ENCODE data around the gene DRD3. TPM values are rescaled to one million over a fixed set of nuclear protein-coding genes. Genes with fewer than 3 reads are reported as not detected.

The DRD3 gene
- total RNA-seq, 1 donor from 2014 or later, result not detected

DNA sequence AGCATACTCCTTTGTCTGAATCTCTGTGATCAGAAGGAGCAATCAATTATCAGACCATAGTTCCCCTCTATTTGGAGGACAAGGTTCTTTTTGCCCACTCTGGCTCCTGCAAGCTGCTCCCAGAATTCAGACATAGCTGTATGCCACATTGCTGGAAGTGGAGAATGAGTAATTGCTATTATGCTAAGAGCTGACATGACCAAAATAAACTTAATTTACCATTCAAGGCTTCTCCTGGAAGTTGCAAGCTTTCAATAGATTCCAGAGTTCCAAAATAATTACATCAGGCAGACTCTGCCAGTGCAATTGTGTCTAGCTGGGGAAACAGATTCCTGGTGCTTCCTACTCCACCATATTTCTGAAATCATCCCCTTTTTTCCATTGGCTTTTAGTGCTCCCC lies 7.6 kb upstream of the DRD3 start:
- no peak for DNase-seq (ENCODE audit: low spot score)

DNA sequence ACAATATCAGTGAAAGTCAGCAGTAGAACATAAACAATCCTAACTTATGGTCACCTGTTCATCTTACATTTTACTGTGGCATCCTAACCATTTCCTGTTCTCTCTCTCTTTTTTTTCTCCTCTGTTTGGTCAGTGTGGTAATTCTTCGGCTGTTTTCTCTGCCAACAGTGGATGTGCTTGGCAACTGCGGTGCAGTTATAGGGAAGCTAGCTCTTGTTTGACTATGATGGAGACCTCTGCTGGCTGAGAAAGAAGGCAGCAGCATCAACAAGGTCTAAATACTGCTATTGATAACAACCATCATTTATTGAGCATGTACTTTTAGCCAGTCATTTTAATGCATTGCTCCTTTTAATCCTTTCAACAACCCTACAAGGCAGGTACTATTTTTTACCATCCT lies 723 bp upstream of the DRD3 start:
- no peak for DNase-seq (ENCODE audit: low spot score)

DNA sequence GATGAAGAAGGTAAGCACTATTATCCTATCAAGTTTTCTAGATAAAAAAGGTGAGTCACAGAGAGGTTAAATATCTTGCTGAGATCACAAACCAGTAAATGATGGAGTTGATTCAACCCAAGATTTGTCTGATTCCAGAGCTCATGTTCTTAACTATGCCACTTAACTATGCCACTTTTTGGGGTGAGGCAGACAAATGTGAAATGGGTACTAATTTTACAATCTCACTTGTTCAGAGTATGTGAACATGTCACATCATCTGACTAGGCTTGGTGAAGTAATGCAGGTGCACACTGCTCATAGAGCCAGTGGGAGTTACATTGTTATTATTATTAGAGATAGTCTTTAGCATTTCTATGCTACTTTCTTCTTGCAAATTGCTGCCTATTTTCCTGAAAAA lies 2.0 kb downstream of the DRD3 start:
- DNase-seq (ENCODE audit: low spot score), result no peak

DNA sequence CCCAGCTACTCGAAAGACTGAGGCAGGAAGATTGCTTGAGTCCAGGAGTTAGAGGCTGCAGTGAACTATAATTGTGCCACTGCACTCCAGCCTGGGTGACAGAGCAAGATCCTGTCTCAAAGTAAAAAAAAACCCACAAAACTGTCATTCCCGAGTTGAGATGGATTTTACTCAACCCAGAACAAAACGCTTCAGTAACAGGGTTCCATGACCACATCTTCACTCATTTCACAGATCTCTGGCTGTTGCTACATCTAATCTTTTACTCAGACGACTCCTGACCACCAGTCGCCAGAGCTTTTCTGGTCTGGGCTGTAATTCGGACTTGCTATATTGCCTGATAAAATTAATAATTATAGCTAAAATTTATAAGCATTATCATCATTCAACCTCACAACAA lies 2.4 kb downstream of the DRD3 start:
- DNase-seq (ENCODE audit: low spot score), result no peak

DNA sequence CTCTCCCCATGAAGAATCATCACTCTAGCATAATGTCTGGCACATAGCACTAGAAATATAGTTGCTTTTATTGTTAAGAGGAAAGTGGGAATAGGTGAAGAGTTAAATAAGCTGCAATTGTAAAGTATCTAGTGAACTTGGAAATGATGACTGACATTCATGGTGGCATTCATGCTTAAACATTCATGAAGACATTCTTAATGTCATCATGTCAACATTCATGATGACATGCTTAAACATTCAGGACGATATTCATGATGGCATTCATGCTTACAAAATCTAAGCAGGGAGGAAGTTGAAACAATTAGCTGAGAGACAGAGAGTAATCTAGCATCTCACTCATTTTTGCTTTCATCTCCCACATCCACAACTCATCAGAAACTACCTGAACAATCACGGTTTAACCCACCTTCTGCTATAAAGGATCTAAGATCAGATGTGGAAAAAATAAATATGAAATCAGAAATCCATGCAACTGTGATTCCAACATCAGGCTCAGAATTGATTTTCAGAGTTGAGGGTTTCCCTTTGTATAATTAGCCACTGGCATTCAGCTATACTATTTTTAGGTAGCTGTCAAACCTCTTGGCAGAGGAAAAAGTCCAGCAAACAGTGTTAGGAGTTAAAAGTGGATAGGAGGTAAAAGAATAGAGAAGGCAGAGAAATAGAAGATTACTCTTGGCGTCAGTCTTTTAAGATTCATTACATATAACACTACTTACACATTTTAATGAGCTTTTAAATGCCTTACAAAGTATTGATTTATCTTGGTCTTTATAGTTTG lies 3.5 kb downstream of the DRD3 start:
- DNase-seq (ENCODE audit: low spot score), result no peak

DNA sequence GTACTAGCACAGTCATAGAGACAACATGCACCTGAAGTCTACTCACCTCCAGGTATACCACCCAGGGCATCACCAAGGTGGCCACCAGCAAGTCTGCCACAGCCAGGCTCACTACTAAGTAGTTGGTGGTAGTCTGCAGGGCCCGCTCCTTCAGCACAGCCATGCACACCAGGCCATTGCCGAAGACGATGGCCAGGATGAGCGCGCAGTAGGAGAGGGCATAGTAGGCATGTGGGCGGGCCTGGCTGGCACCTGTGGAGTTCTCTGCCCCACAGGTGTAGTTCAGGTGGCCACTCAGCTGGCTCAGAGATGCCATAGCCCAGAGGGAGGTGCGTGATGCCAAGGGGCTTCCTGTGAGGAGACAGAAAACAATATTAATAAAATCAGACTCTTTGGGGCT lies 7.2 kb downstream of the DRD3 start:
- DNase-seq (ENCODE audit: low spot score), result no peak

DNA sequence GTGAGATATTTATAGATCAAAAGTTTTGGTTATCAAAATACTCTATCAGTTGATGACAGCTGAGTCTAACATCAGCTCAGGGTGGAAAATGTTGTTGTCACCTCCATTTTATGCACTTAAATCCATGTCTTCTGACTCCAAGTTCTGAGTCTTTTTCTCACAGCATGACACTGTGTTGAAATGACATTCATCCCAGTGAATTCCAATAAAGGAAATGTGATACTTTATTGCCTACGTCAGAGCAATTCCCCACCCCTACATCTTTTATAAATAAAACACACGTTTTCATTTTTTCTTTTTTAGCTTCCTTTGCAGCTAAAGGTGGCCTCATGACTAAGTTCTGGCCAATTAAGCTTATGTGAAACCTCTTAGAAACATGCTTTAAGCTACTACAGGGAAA lies 10.7 kb downstream of the DRD3 start:
- DNase-seq (ENCODE audit: low spot score), result no peak

DNA sequence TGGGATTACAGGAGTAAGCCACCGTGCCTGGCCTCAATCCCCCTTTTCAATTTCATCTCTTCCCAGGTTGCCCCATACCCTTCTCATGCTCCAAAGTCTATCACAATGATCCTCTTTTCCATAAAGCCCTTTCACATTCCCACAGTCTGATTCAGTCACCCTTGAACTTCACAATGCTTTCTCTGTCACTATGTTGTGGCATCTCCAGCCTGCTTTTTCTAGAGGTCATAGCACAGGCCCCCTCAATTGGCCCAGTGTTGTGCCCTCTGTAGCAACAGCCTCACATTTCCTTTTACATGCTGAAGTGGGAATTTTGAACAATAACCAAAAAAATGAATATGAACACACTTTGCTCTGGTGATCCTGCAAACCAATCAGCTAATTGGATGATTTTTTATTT lies 21.5 kb downstream of the DRD3 start:
- no peak for DNase-seq (ENCODE audit: low spot score)

DNA sequence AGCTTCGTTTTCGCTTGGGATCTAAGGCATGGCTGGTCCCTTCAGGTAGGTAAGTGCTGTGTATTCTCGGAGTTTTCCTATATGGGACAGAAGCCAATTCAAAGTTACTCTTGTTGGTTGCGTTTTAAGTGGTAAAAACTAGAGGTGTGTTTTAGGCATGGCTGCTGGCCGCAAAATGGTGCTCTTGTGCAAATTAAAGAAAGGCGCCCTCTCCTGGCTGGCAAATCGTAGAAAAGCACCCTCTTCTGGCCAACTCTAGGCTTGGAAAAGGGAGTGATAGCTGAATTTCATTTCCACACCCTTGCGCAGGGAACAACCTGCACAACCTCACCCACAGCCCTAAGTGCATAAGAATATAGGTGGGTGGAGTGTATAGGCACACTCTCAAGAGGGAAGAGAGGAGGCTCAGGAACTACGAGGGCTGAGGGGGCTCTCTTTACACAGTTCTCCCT lies 23.5 kb downstream of the DRD3 start:
- DNase-seq (ENCODE audit: low spot score), result no peak

DNA sequence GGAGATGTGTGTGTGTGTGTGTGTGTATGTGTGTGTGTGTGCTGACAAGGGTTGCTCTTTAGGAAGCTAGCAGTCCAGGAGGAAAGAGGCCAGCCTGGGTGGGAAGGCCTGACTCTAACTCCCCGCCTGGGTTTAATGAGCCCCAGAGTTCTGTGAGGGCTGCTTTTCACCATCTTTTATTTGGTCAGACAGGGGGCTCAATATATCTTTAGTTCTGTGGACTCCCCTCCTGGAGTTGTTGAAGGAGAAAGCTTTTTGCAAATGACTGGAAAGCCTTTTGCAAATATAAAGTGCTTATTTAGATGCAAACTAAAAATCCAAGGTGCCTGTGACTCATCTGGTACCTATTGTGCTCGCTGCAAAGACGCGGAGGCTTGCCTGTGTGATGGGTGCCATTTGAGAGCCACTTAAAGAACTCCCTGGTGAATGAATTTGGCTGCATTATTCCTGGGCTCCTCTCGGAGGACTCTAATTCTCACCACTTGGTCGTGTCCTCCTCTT lies 24.5 kb downstream of the DRD3 start:
- DNase-seq (ENCODE audit: low spot score), result no peak

DNA sequence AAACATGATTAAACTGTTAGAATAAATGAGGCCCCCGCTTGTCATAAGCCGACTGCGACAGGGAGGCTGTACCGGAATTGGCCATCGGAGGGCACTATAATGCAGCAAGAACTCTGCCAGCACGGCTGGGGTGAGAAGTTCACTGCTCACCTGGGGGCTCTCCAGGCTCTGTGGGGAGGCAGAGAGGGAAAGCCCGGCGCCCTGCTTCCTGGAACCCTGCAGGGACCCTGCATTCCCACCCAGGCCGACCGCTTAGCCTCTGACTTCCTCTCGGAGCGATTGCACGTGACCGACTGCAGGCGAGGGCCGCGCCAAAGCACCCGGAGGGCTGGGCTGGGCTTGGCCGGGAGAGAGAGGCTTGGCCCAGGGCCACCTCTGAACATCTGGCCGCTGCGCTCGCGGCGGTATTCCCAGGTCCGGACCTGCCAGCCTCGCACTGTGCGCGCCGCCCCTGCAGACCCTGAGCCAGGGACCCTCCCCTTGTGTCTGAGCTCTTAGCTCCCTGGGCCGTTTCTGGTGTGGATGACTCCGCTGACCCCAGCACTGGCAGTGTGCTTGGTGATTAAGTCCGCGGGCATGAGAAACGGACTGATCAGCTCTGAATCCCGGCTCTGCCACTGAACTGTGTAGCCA lies 26.2 kb downstream of the DRD3 start:
- no peak for DNase-seq (ENCODE audit: low spot score)

DNA sequence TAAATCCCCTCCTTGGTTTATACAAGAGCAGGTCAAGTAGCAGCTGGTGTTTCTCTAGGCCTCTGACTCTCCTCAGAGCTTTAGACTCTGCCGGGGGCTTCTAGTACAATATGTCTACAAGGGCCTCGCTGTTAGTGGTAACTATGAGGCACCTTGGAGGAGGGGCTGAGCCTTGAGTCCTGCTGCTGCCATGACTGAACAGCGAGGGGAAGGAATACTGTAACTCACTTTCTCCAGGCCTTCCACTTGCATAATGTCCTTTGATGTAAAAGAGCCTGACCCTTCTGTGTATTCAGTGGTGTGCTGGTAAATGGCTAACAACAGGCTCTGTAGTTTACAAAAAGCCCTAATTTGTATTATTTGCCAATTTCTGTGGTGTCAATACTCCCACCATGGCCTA lies 27.8 kb downstream of the DRD3 start:
- no peak for DNase-seq (ENCODE audit: low spot score)

DNA sequence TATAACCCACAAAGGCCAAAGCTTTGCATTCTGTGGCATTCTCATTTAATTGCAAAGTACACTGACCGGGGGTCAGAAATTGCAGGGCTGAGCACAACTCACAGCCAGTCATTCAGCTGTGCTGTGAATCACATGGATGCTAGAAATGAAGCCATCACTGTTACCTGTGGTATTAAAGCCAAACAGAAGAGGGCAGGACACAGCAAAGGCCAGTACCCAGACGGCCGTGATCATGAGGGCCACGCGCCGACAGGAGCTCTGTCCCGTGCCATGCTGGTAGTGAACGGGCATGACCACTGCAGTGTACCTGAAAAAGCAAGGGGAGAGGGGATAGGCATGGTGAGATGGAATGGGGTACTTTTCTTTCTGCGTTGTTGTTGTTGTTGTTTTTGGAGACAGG lies 31.6 kb downstream of the DRD3 start:
- no peak for DNase-seq (ENCODE audit: low spot score)

DNA sequence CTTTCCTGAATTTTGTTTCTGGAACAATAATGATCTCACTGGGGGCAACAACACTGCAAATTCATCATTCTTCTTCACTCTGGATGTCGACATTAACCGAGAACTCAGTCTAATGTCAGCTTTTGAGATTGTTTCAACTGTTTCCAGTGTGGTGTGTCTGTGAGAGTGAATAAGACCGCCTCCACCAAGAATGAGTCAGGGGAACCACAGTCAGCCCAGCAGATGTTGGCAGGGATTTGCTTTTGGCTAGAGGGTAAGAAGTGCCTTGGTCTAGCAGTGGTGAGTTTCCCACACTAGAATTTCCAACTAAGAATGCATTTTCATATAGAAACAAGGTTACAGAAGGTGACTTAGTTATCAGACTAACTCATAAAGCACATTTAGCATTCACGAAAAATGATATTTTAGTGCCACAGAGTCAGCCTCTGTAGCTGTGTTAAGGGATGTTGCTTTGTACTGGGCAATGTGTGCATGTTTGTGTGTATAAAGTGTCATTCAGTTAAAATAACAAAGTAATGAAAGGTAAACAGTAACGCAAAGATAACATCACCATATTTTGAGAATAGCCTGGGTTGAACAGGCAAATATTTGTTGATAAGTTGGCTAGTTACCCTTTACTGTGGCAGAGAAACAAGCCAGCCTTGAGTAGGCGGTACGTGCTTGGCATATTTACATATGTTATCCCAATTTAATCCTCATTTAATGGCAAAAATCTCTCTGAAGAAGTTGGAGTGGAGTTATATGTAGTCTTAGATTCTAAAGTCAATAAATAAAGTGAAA lies 33.8 kb downstream of the DRD3 start:
- no peak for DNase-seq (ENCODE audit: low spot score)

DNA sequence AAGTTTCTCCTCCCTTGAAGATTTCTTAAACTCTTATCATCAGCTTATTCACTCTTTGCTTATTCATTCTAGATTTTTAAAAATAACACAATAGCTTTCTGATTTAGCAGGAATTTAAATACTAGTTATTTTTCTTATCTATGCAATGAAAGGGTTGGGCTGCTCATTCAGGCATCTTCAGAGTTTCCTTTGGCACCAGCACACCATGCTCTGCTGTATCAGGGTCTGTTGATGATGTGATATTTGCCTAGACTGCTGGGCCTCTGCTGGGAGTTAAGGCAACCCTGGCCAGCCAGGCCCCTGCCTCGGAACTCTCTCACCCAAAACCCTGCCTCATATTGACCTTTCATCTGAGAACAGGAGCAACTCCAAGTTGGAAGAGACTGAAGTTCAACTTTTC lies 35.0 kb downstream of the DRD3 start:
- no peak for DNase-seq (ENCODE audit: low spot score)

DNA sequence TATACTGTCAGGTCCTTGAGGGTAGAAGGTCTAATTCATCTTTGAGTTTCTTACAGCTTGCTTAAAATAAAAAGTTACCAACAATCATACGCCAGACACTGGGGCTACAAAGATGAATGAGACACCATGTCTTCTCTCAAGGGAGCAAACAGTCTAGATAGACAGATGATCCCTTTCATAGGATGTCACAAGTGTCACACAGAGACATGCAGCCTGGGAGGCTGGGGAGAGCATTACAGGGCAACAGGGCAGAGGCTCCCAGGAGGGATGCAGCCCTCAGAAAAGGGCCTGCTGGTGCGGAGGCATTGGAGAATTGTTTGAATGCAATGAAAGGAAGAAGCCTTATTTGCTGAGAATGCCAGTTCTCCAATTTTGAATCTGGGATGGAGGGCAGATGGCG lies 39.0 kb downstream of the DRD3 start:
- DNase-seq (ENCODE audit: low spot score), result no peak

DNA sequence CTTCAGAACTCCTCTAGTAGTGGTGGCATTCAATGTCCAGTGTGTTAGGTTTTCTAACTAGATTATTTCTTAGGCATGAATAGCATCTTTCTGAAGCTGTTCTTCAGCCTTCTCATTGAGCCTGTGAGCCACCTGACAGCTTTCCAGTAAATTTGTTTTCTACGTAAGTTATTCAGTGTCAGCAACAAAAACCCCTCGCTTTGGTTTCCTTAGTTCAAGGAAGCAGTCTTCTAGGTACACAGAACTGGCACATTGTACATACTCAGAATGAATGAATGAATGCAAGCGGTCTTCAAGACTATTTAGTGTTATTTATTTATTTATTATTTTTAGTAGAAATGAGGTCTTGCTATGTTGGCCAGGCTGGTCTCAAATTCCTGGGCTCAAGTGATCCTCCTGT lies 44.9 kb downstream of the DRD3 start:
- DNase-seq (ENCODE audit: low spot score), result no peak

DNA sequence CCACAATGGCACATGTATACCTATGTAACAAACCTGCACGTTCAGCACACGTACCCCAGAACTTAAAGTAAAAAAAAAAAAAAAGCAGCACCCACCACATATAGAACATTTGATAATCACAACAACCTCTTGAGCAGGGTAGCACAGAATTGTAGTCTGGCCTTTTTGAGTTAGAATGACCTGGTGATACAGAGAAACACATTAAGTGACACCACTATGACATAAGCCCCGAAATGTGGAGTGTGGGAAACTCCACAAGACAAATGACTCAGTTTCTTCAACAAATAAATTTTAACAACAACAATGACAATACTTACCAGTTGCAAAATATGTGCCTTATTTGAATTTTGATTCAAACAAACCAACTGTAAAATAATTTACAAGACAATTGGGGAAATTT lies 46.4 kb downstream of the DRD3 start:
- DNase-seq (ENCODE audit: low spot score), result no peak

DNA sequence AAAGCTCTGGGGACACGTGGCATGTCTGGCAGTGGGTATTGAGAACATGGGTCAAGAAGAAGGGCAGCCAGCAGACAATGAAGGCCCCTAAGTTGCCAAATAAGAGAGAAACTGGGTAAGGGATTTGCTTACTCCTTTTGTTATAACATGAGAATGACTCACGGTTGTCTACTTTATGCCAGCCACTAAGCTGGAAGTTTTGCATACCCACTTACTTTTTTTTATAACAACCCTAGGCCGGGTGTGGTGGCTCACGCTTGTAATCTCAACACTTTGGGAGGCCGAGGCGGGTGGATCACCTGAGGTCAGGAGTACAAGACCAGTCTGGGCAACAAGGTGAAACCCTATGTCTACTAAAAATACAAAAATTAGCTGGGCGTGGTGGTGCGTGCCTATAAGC lies 50.0 kb downstream of the DRD3 start:
- DNase-seq (ENCODE audit: low spot score), result no peak

DNA sequence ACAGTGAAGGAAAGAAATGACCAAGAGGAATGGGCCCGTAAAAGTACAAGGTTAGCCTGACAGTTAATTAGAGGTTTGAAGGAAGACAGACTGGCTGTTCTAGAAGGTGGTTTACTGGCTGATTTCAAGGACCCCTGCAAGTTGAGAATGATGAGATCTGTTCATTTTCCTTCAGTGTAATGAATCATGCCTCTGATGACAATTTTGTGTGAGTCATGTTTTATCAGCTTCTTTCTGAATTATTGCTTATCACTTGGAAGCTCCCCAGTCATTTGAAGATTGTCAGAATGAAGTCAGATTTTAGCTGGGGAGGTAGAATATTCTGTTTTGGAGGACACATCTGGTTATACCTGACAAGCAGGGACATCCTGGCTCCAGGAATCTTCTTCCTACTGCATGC lies 50.6 kb downstream of the DRD3 start:
- no peak for DNase-seq (ENCODE audit: low spot score)

DNA sequence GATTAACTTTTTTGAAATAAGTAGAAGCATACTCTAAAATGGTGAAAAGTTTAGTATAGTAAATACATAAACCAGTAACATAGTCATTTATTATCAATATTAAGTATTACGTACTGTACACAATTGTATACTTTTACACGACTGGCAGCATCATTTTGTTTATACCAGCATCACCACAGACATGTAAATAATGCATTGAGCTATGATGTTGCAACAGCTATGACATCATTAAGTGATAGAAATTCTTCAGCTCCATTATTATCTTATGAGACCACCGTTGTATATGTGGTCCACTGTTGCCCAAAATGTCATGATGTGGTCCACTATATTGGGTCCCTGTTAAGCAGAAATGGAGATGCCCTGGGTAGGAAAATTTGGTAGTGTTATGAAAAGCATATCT lies 51.3 kb downstream of the DRD3 start:
- DNase-seq (ENCODE audit: low spot score), result no peak

DNA sequence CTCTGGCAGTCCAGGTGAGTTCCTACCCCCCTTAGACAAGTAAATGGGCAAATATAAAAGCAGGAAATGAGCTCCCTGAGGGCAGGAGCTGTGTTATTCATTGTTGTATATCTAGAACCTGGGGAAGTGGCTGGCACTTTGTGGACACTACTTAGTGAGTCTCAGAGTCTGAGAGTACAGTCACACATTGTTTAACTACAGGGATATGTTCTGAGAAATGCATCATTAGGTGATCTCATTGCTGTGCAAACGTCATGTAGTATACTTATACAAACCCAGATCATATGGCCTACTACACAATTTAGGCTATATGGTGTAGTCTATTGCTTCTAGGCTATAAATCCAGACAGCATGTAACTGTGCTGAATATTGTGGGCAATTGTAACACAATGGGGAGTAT lies 52.4 kb downstream of the DRD3 start:
- DNase-seq (ENCODE audit: low spot score), result no peak

All from mesenteric fat pad (tissue), 1 donor.